ENCODE results near the gene LMNTD1.
"Not testable (repeated sequence)": the region's sequence is repeated elsewhere in the genome, so short reads cannot be mapped to it uniquely, and the experiment has no call there.

Gene LMNTD1

GRCh38 chr12:25553098-25553497 lies at the start of gene LMNTD1:
TSS of gene LMNTD1 (minus strand) at chr12:25553283. CDS start at chr12:25552959, 324 bp downstream.
- DNase-seq = no peak

- DNase-seq = no peak
These were observed 45.9 kb upstream of the LMNTD1 start for GRCh38 chr12:25598956-25599355.

GRCh38 chr12:25595496-25595895 lies 42.4 kb upstream of the LMNTD1 start:
- DNase-seq = not testable (repeated sequence)

- no peak for DNase-seq
These were observed 41.3 kb upstream of the LMNTD1 start for GRCh38 chr12:25594376-25594775.

- DNase-seq = no peak
These were observed 39.8 kb upstream of the LMNTD1 start for GRCh38 chr12:25592725-25593495.

- DNase-seq = no peak
These were observed 38.1 kb upstream of the LMNTD1 start for GRCh38 chr12:25591144-25591543.

- peak in 1 of 2 donors; percentile 15 for DNase-seq
These were observed 37.1 kb upstream of the LMNTD1 start for GRCh38 chr12:25590011-25590721.

- DNase-seq = no peak
These were observed 34.3 kb upstream of the LMNTD1 start for GRCh38 chr12:25587346-25587745.

GRCh38 chr12:25585662-25586061 lies 32.6 kb upstream of the LMNTD1 start:
- DNase-seq = no peak

GRCh38 chr12:25585021-25585523 lies 32.0 kb upstream of the LMNTD1 start:
- DNase-seq = no peak

GRCh38 chr12:25584596-25584995 lies 31.5 kb upstream of the LMNTD1 start:
- DNase-seq = no peak

GRCh38 chr12:25583545-25583944 lies 30.5 kb upstream of the LMNTD1 start:
- DNase-seq = no peak

- no peak for DNase-seq
These were observed 28.0 kb upstream of the LMNTD1 start for GRCh38 chr12:25581067-25581466.

GRCh38 chr12:25578411-25579143 lies 25.5 kb upstream of the LMNTD1 start:
- DNase-seq = no peak

- DNase-seq = no peak
These were observed 21.7 kb upstream of the LMNTD1 start for GRCh38 chr12:25574761-25575160.

GRCh38 chr12:25573346-25573745 lies 20.3 kb upstream of the LMNTD1 start:
- DNase-seq = no peak

GRCh38 chr12:25570418-25570817 lies 17.3 kb upstream of the LMNTD1 start:
- DNase-seq = no peak

- no peak for DNase-seq
These were observed 13.3 kb upstream of the LMNTD1 start for GRCh38 chr12:25566202-25566949.

GRCh38 chr12:25558586-25558985 lies 5.5 kb upstream of the LMNTD1 start:
- no peak for DNase-seq

GRCh38 chr12:25557830-25558436 lies 4.8 kb upstream of the LMNTD1 start:
- peak in 1 of 2 donors; percentile 6 for DNase-seq

- DNase-seq = no peak
These were observed 3.1 kb upstream of the LMNTD1 start for GRCh38 chr12:25556153-25556552.

- no peak for DNase-seq
These were observed 402 bp downstream of the LMNTD1 start for GRCh38 chr12:25552681-25553080.

Data from CD4-positive, alpha-beta T cell treated with Interleukin-1 beta for 1 hour (primary cell).